GM06990 (cell line): ENCODE measurements around the gene BNC2.

ENCODE experiments used
- DNase-seq: peaks from one replicate; pipeline ENCODE4 v3.0.0-alpha.2; 2011; ENCODE audit not compliant: insufficient read length; ENCODE audit errors: extremely low read depth
- H3K27me3 ChIP-seq: replicated peaks from 2 replicates; pipeline ENCODE4 v1.6.0; 2011; ENCODE audit warnings: low read length; ENCODE audit not compliant: control insufficient read depth, insufficient read depth
- H3K36me3 ChIP-seq: 2 replicates; pipeline ENCODE4 v1.5.1; 2011; ENCODE audit warnings: low read length; ENCODE audit not compliant: control insufficient read depth, insufficient read depth
- H3K4me3 ChIP-seq: replicated peaks from 2 replicates; pipeline ENCODE4 v1.5.1; 2011; ENCODE audit warnings: low read depth, mild to moderate bottlenecking, control low read depth, low read length
- CTCF ChIP-seq: IDR thresholded peaks from 2 replicates; pipeline ENCODE4 v1.5.1; 2011; ENCODE audit warnings: low read length, control low read depth, mild to moderate bottlenecking, inconsistent platforms; ENCODE audit not compliant: insufficient read depth, poor library complexity, severe bottlenecking

Gene BNC2

GRCh38 chr9:16619402-16619801 is 251.1 kb downstream of the BNC2 start:
- no peak for DNase-seq
- Histone ChIP-seq H3K27me3 (no peaks in the 10 kb centered on the region), H3K4me3 (no peak overlapping the region), H3K36me3 (no peaks in the 10 kb centered on the region)
- TF ChIP-seq CTCF, result no peak

GRCh38 chr9:16618524-16618923 is 251.9 kb downstream of the BNC2 start:
- Histone ChIP-seq H3K36me3 (no peaks in the 10 kb centered on the region), H3K27me3 (no peaks in the 10 kb centered on the region), H3K4me3 (no peak overlapping the region)
- DNase-seq, result no peak
- TF ChIP-seq CTCF, result no peak

- no peak for DNase-seq
- Histone ChIP-seq H3K36me3 (no peaks in the 10 kb centered on the region), H3K27me3 (no peaks in the 10 kb centered on the region), H3K4me3 (no peak overlapping the region)
- no peak for TF ChIP-seq CTCF
These were observed 253.8 kb downstream of the BNC2 start for GRCh38 chr9:16616686-16617085.

GRCh38 chr9:16615451-16615850 is 255.0 kb downstream of the BNC2 start:
- TF ChIP-seq CTCF, result no peak
- H3K27me3 ChIP-seq, result no peaks in the 10 kb centered on the region
- DNase-seq, result no peak
- H3K4me3 ChIP-seq, result no peak overlapping the region
- H3K36me3 ChIP-seq, result no peaks in the 10 kb centered on the region

GRCh38 chr9:16613605-16614004 is 256.9 kb downstream of the BNC2 start:
- Histone ChIP-seq H3K4me3 (no peak overlapping the region), H3K27me3 (no peaks in the 10 kb centered on the region), H3K36me3 (no peaks in the 10 kb centered on the region)
- TF ChIP-seq CTCF, result no peak
- no peak for DNase-seq

GRCh38 chr9:16613051-16613450 is 257.4 kb downstream of the BNC2 start:
- H3K4me3 ChIP-seq, result no peak overlapping the region
- DNase-seq, result no peak
- no peaks in the 10 kb centered on the region for H3K36me3 ChIP-seq
- no peaks in the 10 kb centered on the region for H3K27me3 ChIP-seq
- TF ChIP-seq CTCF, result no peak
